GM18498 (cell line): ENCODE results near the gene PCBP3.

Experiments used
- ATAC-seq: cut with Tn5 transposase; IDR thresholded peaks from one replicate; pipeline ENCODE4 v1.9.1; 2021; ENCODE audit warnings: mild to moderate bottlenecking, moderate library complexity; ENCODE audit not compliant: unreplicated experiment

The PCBP3 gene

GRCh38 chr21:45938453-45938755 lies 294.9 kb downstream of the PCBP3 start:
- ATAC-seq: no peak

DNA sequence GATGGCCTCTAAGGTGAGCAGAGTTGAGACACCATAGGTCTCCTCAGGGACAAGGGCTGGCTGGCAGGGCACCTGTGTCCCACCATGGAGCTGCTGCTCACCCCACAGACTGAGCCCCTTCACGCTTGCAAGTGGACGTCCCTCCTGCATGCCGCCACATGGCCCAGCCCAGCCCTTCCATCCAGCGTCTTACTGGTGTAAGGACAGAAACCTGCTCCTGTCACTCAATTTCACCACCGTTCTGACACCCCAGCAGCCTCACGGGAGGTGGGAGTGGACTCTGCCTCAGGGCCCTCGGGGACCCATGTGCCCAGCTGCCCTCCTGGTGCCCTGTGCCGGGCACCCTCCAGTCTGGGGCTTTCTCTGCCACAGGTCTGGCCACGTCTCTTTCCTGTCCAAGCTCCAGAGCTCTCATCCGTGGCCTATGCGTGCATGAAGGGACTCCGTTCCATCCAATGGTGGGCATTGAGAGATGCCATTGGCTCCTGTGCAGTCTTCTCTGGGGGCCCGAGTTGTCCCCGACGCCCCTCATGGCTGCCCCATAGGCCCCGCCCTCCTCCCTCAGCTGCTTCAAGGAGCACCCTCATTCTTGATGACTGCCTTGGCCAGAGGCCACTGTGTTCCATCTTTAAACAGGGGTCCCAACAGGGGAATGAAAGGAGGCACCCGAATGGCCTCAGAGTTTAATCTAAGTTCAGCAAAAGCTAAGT lies 295.4 kb downstream of the PCBP3 start:
- no peak for ATAC-seq

DNA sequence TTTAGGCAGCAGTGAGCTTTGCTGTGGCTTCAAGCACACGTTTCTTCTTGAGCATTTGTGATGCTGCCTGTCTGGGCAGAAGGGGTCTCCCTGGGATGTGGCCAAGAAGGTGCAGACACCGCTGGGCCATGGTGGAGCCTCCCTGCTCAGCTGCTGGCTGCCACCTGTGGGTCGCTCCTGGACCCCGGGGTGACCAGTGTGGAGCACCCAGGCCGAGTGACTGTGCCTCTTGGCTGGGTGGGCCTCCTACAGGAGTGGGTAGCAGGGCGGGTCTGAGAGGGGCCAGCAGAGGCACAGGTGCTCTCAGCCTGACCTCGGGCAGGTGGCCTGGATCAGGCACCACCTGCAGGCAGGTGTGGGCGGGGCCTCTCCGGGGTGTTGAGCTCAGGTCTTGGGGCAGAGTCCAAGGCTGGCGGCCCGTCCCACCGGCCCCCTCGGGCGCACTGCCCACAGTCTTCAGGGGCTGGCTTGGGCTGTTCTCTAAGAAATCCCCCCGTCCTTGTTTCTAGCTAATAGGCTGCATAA lies 296.1 kb downstream of the PCBP3 start:
- no peak for ATAC-seq

- ATAC-seq: no peak
These were observed 296.6 kb downstream of the PCBP3 start for GRCh38 chr21:45940091-45940490.

DNA sequence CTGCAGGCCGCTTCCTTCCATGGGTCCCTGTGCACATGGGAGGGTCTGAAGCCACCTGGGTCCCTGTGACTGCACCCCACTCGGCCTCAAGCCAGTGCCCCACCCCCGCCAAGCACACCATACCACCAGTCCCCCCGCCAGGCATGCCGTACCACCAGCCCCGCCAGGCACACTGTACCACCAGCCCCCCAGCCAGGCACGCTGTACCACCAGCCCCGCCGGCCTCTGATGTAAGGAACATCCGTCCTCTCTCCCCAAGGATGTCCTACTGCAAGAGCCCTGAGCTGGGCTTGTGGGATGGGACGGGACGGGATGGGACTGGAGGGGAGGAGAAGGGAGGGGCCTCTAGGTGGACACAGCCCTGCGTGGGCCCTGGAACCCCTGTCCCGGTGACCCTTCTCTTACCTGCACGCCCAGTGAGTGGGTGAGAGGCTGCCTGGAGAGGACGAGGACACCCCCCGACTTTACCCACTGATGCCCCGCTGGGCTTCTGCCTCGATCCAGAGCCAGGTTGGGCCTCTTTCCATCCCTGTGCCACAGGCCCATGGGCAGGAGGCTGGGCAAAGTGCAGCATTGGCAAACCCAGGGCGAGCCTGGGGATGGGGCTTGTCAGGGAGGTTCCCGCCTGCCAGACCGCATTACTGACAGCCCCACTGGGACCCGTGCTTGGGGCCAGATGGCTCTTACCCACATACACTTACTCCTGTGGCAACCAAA lies 297.3 kb downstream of the PCBP3 start:
- ATAC-seq: no peak

- ATAC-seq: no peak
These were observed 297.8 kb downstream of the PCBP3 start for GRCh38 chr21:45941338-45941710.

DNA sequence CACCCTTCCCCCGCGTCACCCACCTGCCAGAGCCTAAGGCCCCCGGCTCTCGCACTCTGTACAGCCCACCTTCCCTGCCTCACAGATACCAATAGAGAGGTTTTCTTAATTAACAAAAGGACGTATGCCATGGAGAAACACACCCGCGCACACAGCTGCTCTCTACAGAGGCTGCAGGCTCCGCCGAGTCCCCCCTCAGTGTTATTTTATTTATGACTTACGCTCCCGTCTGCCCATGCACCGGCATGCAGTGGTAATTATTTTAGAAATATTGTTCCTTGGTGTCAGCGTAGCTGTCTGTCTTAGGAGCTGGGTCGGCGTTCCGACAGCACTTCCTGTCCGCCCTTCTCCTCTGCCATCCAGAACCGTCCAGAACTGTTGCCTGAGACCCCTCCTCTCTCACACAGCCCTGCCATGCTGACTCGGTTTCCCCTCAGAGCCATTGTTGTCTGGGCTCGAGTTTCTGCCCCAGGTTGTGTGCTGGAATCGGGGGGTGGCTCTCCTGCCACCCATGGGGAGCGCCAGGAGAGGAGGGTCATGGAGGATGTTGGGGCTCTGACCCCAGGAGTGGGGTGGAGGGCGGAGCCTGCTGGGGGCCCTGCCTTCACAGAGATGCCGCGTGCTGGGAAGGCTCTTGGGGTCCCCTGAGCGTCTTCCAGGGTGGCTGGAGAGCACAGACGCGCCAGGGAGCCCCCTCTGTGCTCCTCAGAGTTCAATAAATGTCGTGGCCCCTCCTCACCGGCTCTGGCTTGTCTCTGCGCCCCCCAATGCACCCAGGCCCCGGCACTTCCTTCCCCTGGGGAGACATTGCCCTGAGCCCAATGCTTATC lies 298.4 kb downstream of the PCBP3 start:
- no peak for ATAC-seq

GRCh38 chr21:45942755-45943629 lies 299.5 kb downstream of the PCBP3 start:
- ATAC-seq: no peak

- ATAC-seq: no peak
These were observed 300.4 kb downstream of the PCBP3 start for GRCh38 chr21:45943630-45944540.

- no peak for ATAC-seq
These were observed 301.1 kb downstream of the PCBP3 start for GRCh38 chr21:45944601-45945000.

- no peak for ATAC-seq
These were observed 301.7 kb downstream of the PCBP3 start for GRCh38 chr21:45945066-45945867.

DNA sequence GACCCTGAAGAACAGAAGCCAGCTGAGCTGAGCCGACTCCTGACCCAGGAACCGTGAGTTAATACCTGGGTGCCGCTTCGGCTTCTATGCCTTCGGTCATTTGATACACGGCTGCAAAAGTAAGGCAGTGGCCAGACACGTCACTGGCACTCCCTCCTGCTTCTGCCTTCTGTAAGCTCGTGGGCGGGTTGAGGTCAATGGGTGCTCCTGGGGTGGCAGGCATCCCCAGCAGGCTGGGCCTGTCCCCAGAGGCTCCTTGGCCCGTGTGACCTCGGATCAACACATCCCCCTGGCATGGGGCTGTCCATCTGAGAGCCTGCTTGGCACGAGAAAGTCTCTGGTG lies 302.3 kb downstream of the PCBP3 start:
- no peak for ATAC-seq

DNA sequence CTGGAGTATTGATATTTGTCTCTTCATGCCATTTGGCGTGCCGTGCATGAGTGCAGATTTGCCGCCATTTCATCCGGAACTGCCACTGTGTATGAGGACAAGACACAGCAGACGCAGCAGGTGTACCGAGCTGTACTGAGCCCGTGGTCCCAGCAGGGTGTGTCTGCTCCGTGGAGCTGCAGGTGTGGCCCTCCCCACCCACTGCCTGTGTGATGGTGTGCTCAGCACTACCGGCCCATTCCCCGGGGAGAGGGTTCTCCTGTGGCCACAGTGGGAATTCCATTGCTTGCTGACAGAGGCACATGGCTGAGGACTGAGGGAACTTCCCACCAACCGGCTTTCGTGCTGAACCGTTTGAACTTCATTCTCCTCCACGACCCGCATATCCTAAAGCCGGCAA lies 303.8 kb downstream of the PCBP3 start:
- no peak for ATAC-seq

- ATAC-seq: no peak
These were observed 304.3 kb downstream of the PCBP3 start for GRCh38 chr21:45947716-45948255.

GRCh38 chr21:45948576-45949141 lies 305.1 kb downstream of the PCBP3 start:
- no peak for ATAC-seq

DNA sequence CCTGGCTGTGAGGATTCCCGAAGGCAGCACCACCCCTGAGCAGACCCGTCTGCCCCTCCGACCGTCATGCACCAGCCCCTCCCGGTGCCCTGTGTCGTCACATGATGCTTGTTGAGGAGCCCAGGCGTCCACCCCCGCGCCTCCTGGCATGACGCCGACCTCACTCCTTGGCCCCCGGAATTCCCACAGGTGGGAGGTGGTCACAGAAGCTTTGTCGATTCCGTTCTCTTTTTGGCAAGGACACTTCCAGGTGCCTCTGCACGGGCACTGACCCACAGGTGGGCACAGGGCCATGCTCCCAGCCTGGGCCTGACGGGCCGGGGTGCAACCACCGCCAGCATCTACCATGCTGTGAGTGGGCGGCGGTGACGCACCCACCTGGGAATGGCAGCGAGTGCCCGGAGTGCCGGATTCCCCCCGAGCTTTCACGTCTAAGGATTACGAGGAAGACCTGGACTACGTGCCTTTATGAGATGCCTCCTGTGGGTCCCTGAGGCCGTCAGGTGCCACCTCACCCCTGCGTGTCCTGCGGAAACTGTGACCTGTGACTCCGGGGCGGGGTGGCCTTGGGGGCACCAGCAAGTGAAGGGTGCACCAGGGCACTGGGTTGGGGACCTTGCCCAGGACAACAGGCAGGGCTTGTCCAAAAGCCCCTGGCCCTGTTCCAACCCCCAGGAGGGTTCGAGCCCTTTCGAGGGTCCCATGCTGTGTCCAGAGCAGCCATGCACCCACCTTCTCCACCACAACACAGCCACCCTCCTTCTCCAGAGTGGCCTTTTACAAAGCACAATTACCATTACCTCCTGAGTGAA lies 306.6 kb downstream of the PCBP3 start:
- no peak for ATAC-seq

GRCh38 chr21:45950740-45951515 lies 307.4 kb downstream of the PCBP3 start:
- no peak for ATAC-seq
